Small intestine (tissue), 7 donors: Measurements from ENCODE around the gene TGM4. TPM values are rescaled to one million over a fixed set of nuclear protein-coding genes. Genes with fewer than 3 reads are reported as not detected.

ENCODE experiments used
- DNase-seq, 2 donors: peaks; one replicate each; pipeline versions ENCODE4 v3.0.0 to v3.0.0-alpha.2; 2013
- FAIRE-seq: peaks from 2 replicates; lab custom pipeline; 2012; peaks lifted over from hg19 to GRCh38; lab: Jason Lieb, UNC
- H3K27ac ChIP-seq, 3 donors: one replicate each; pipeline ENCODE4 v1.5.1; 2013; ENCODE audit warnings: low read length in 2 of 3, mild to moderate bottlenecking in 2 of 3, control low read depth in 1 of 3, inconsistent platforms in 1 of 3, low read depth in 1 of 3, moderate library complexity in 1 of 3
- H3K27me3 ChIP-seq, 3 donors: one replicate each; pipeline ENCODE4 v1.6.1; 2013; ENCODE audit warnings: low read length in 3 of 3, inconsistent platforms in 1 of 3; ENCODE audit not compliant: control insufficient read depth in 3 of 3, insufficient read depth in 3 of 3
- H3K36me3 ChIP-seq, 3 donors: one replicate each; pipeline ENCODE4 v1.6.1; 2013; ENCODE audit warnings: low read length in 3 of 3, inconsistent platforms in 1 of 3, low read depth in 1 of 3, mild to moderate bottlenecking in 1 of 3, moderate library complexity in 1 of 3; ENCODE audit not compliant: control insufficient read depth in 3 of 3, insufficient read depth in 2 of 3
- H3K4me1 ChIP-seq, 3 donors: one replicate each; pipeline ENCODE4 v1.6.1; 2013; ENCODE audit warnings: low read length in 2 of 3, inconsistent platforms in 1 of 3, low read depth in 1 of 3, mild to moderate bottlenecking in 1 of 3, moderate library complexity in 1 of 3; ENCODE audit not compliant: control insufficient read depth in 3 of 3, insufficient read depth in 2 of 3
- H3K4me3 ChIP-seq, 3 donors: one replicate each; pipeline ENCODE4 v1.5.1; 2013; ENCODE audit warnings: low read length in 3 of 3, control low read depth in 1 of 3, inconsistent platforms in 1 of 3, low read depth in 1 of 3, mild to moderate bottlenecking in 1 of 3, moderate library complexity in 1 of 3
- H3K9me3 ChIP-seq, 2 donors: one replicate each; pipeline ENCODE4 v1.6.1; 2013; ENCODE audit warnings: low read depth in 1 of 2, low read length in 1 of 2; ENCODE audit not compliant: control insufficient read depth in 2 of 2, insufficient read depth in 1 of 2
- WGBS, 3 donors: extraction: QIAGEN DNeasy Blood & Tissue Kit; methylation state at CpG; one replicate each; pipeline ENCODE4 v1.1.7; 2013; 5-methylcytosine and 5-hydroxymethylcytosine counted together
- polyA plus RNA-seq, 4 donors: library from polyadenylated mRNA; stranded (reverse) in 3 of 4; unstranded in 1 of 4; fragments of 200-250 nt in 3 of 4; fragments of 120-200 nt in 1 of 4; gene quantifications; one replicate each; pipeline versions ENCODE4 v1.2.1 to v1.2.3, GENCODE V29; 2013
- donor health status: healthy with polysubstance abuse.
- donor health status: control.
- donor health status: control.
- donor health status: Bipolar disorder and iron deficiency.
- donor health status: healthy.

TGM4 gene
- polyA plus RNA-seq, 4 donors = 0.04 TPM; not detected in 3

GRCh38 chr3:44924457-44925084 lies 50.2 kb downstream of the TGM4 start:
- Histone ChIP-seq H3K9me3 (no peaks in the 10 kb centered on the region), H3K4me1 (peaks cover 0 to 15% (median 0%) of the 10 kb centered on the region in 3 donors), H3K36me3 (peaks cover 13 to 63% (median 25%) of the 10 kb centered on the region in 3 donors), H3K4me3 (no peak overlapping the region), H3K27ac (no peak overlapping the region), H3K27me3 (no peaks in the 10 kb centered on the region)
- 83 to 88% (median 85%) methylated on average over 5 of the region's 5 CpGs for WGBS, 3 donors
- DNase-seq (no peak), FAIRE-seq (no peak)

- FAIRE-seq (no peak), DNase-seq (no peak)
- Histone ChIP-seq H3K9me3 (no peaks in the 10 kb centered on the region), H3K4me3 (no peak overlapping the region), H3K27ac (no peak overlapping the region), H3K36me3 (peaks cover 16 to 72% (median 28%) of the 10 kb centered on the region in 3 donors), H3K27me3 (no peaks in the 10 kb centered on the region), H3K4me1 (peaks cover 0 to 15% (median 0%) of the 10 kb centered on the region in 3 donors)
- WGBS, 3 donors = 94 to 98% (median 98%) methylated on average over 10 of the region's 10 CpGs
Observed at GRCh38 chr3:44926172-44926571, 51.8 kb downstream of the TGM4 start.

- Histone ChIP-seq H3K9me3 (no peaks in the 10 kb centered on the region), H3K27me3 (no peaks in the 10 kb centered on the region), H3K4me1 (peaks cover 0 to 15% (median 0%) of the 10 kb centered on the region in 3 donors), H3K4me3 (no peak overlapping the region), H3K27ac (peak overlapping the region in 1 of 3 donors; percentile 38), H3K36me3 (peaks cover 16 to 76% (median 30%) of the 10 kb centered on the region in 3 donors)
- WGBS, 3 donors = 72 to 86% (median 78%) methylated on average over 7 of the region's 7 CpGs
- FAIRE-seq (no peak), DNase-seq (peak in 1 of 2 donors; percentile 43)
Observed at GRCh38 chr3:44926921-44927320, 52.5 kb downstream of the TGM4 start.

- Histone ChIP-seq H3K9me3 (no peaks in the 10 kb centered on the region), H3K27me3 (no peaks in the 10 kb centered on the region), H3K4me1 (peaks cover 0 to 15% (median 0%) of the 10 kb centered on the region in 3 donors), H3K27ac (peak overlapping the region in 1 of 3 donors; percentile 38), H3K4me3 (no peak overlapping the region), H3K36me3 (peaks cover 13 to 73% (median 31%) of the 10 kb centered on the region in 3 donors)
- DNase-seq (peak in 1 of 2 donors; percentile 27), FAIRE-seq (no peak)
- 86 to 91% (median 89%) methylated on average over 7 of the region's 7 CpGs for WGBS, 3 donors
Observed at GRCh38 chr3:44927371-44927770, 53.0 kb downstream of the TGM4 start.

- Histone ChIP-seq H3K9me3 (no peaks in the 10 kb centered on the region), H3K4me3 (no peak overlapping the region), H3K27me3 (no peaks in the 10 kb centered on the region), H3K27ac (no peak overlapping the region), H3K4me1 (peaks cover 0 to 15% (median 0%) of the 10 kb centered on the region in 3 donors), H3K36me3 (peaks cover 11 to 78% (median 31%) of the 10 kb centered on the region in 3 donors)
- 91 to 96% (median 93%) methylated on average over 5 of the region's 5 CpGs for WGBS, 3 donors
- no peak for FAIRE-seq
- no peak for DNase-seq
Observed at GRCh38 chr3:44929782-44930181, 55.4 kb downstream of the TGM4 start.

- peaks cover 0 to 15% (median 0%) of the 10 kb centered on the region in 3 donors for H3K4me1 ChIP-seq
- DNase-seq (no peak), FAIRE-seq (no peak)
- 93 to 100% (median 99%) methylated on average over 2 of the region's 2 CpGs for WGBS, 3 donors
- no peaks in the 10 kb centered on the region for H3K27me3 ChIP-seq
- H3K36me3 ChIP-seq = peaks cover 14 to 78% (median 29%) of the 10 kb centered on the region in 3 donors
- H3K27ac ChIP-seq = no peak overlapping the region
- no peaks in the 10 kb centered on the region for H3K9me3 ChIP-seq
- H3K4me3 ChIP-seq = no peak overlapping the region
Observed at GRCh38 chr3:44930911-44931310, 56.5 kb downstream of the TGM4 start.

GRCh38 chr3:44931791-44932190 lies 57.4 kb downstream of the TGM4 start:
- WGBS, 3 donors = 92 to 95% (median 94%) methylated on average over 2 of the region's 2 CpGs
- Histone ChIP-seq H3K27ac (no peak overlapping the region), H3K9me3 (no peaks in the 10 kb centered on the region), H3K4me3 (no peak overlapping the region), H3K4me1 (peaks cover 0 to 12% (median 0%) of the 10 kb centered on the region in 3 donors), H3K27me3 (no peaks in the 10 kb centered on the region), H3K36me3 (peaks cover 12 to 69% (median 29%) of the 10 kb centered on the region in 3 donors)
- DNase-seq = no peak
- no peak for FAIRE-seq

GRCh38 chr3:44932271-44932670 lies 57.9 kb downstream of the TGM4 start:
- peaks cover 0 to 7% (median 0%) of the 10 kb centered on the region in 3 donors for H3K4me1 ChIP-seq
- no peaks in the 10 kb centered on the region for H3K27me3 ChIP-seq
- H3K4me3 ChIP-seq = no peak overlapping the region
- no peak overlapping the region for H3K27ac ChIP-seq
- H3K36me3 ChIP-seq = peaks cover 12 to 69% (median 29%) of the 10 kb centered on the region in 3 donors
- DNase-seq (no peak), FAIRE-seq (no peak)
- 56 to 63% (median 59%) methylated on average over 2 of the region's 2 CpGs for WGBS, 3 donors
- no peaks in the 10 kb centered on the region for H3K9me3 ChIP-seq
